Nucleus accumbens (tissue), 56 donors: ENCODE measurements around the gene WDR37.
"Not testable (repeated sequence)": the region's sequence is repeated elsewhere in the genome, so short reads cannot be mapped to it uniquely, and the experiment has no call there.

Experiments
- DNase-seq, 56 donors: peaks; one replicate each; lab custom pipeline; 2025; lab: John Stamatoyannopoulos, UW

WDR37 gene

GRCh38 chr10:1148855-1149605, 92.8 kb downstream of the WDR37 start:
- DNase-seq, result no peak

GRCh38 chr10:1149793-1150637, 93.8 kb downstream of the WDR37 start:
- DNase-seq, result no peak

- no peak for DNase-seq
Measured at GRCh38 chr10:1150638-1150955, 94.4 kb downstream of the WDR37 start.

- no peak for DNase-seq
Measured at GRCh38 chr10:1151076-1152033, 95.2 kb downstream of the WDR37 start.

GRCh38 chr10:1152386-1153250, 96.4 kb downstream of the WDR37 start:
- no peak for DNase-seq

GRCh38 chr10:1153251-1153763, 97.1 kb downstream of the WDR37 start:
- DNase-seq, result no peak

GRCh38 chr10:1153805-1154351, 97.7 kb downstream of the WDR37 start:
- DNase-seq, result no peak

GRCh38 chr10:1154531-1155295, 98.5 kb downstream of the WDR37 start:
- DNase-seq, result no peak

- no peak for DNase-seq
Measured at GRCh38 chr10:1155791-1156615, 99.8 kb downstream of the WDR37 start.

GRCh38 chr10:1156616-1156886, 100.4 kb downstream of the WDR37 start:
- DNase-seq, result no peak

- no peak for DNase-seq
Measured at GRCh38 chr10:1156921-1157614, 100.9 kb downstream of the WDR37 start.

GRCh38 chr10:1157615-1157933, 101.4 kb downstream of the WDR37 start:
- no peak for DNase-seq

- no peak for DNase-seq
Measured at GRCh38 chr10:1158066-1158465, 101.9 kb downstream of the WDR37 start.

GRCh38 chr10:1158536-1158935, 102.4 kb downstream of the WDR37 start:
- DNase-seq, result not testable (repeated sequence)

- DNase-seq, result no peak
Measured at GRCh38 chr10:1159131-1160061, 103.2 kb downstream of the WDR37 start.

- no peak for DNase-seq
Measured at GRCh38 chr10:1160561-1161314, 104.6 kb downstream of the WDR37 start.
